ENCODE data around the gene DCUN1D3. TPM values are rescaled to one million over a fixed set of nuclear protein-coding genes. Genes with fewer than 3 reads are reported as not detected.

The DCUN1D3 gene
- total RNA-seq, 1 experiment from 2014 or later: 16.4 TPM

DNA sequence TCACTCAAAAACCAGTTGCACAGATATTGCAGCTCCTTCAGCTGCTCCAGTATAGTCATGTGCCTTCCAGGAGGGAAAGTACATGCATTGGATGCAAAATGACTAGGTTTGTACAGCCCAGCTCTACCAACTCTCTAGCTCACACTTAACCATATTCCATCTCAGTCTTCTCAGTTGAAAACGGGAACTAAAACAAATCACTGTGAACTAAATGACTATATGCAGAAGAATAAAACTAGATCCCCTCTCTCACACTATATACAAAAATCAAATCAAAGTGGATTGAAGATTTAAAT is 24.9 kb downstream of the DCUN1D3 start (continued):
- TF ChIP-seq, protein P1, sequence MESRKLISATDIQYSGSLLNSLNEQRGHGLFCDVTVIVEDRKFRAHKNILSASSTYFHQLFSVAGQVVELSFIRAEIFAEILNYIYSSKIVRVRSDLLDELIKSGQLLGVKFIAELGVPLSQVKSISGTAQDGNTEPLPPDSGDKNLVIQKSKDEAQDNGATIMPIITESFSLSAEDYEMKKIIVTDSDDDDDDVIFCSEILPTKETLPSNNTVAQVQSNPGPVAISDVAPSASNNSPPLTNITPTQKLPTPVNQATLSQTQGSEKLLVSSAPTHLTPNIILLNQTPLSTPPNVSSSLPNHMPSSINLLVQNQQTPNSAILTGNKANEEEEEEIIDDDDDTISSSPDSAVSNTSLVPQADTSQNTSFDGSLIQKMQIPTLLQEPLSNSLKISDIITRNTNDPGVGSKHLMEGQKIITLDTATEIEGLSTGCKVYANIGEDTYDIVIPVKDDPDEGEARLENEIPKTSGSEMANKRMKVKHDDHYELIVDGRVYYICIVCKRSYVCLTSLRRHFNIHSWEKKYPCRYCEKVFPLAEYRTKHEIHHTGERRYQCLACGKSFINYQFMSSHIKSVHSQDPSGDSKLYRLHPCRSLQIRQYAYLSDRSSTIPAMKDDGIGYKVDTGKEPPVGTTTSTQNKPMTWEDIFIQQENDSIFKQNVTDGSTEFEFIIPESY (IDR thresholded peaks at IDR 0.05; ENCODE audit: extremely low read depth, insufficient replicate concordance, low read length): no peak
- TF ChIP-seq, protein P2, sequence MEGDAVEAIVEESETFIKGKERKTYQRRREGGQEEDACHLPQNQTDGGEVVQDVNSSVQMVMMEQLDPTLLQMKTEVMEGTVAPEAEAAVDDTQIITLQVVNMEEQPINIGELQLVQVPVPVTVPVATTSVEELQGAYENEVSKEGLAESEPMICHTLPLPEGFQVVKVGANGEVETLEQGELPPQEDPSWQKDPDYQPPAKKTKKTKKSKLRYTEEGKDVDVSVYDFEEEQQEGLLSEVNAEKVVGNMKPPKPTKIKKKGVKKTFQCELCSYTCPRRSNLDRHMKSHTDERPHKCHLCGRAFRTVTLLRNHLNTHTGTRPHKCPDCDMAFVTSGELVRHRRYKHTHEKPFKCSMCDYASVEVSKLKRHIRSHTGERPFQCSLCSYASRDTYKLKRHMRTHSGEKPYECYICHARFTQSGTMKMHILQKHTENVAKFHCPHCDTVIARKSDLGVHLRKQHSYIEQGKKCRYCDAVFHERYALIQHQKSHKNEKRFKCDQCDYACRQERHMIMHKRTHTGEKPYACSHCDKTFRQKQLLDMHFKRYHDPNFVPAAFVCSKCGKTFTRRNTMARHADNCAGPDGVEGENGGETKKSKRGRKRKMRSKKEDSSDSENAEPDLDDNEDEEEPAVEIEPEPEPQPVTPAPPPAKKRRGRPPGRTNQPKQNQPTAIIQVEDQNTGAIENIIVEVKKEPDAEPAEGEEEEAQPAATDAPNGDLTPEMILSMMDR (IDR thresholded peaks at IDR 0.05 in 2 of 3, conservative IDR thresholded peaks at IDR 0.05 in 1 of 3; ENCODE audit: borderline replicate concordance in 1 of 3, insufficient read depth in 1 of 3, low read depth in 2 of 3, low read length in 2 of 3): no peak
- TF ChIP-seq TCF7L2 (IDR thresholded peaks at IDR 0.05; ENCODE audit: borderline replicate concordance, extremely low read depth, insufficient read depth, insufficient read length): no peak
- no peak for TF ChIP-seq FOSL1 (IDR thresholded peaks at IDR 0.05; ENCODE audit: low read depth)
- no peak for TF ChIP-seq JUND (IDR thresholded peaks at IDR 0.05)

DNA sequence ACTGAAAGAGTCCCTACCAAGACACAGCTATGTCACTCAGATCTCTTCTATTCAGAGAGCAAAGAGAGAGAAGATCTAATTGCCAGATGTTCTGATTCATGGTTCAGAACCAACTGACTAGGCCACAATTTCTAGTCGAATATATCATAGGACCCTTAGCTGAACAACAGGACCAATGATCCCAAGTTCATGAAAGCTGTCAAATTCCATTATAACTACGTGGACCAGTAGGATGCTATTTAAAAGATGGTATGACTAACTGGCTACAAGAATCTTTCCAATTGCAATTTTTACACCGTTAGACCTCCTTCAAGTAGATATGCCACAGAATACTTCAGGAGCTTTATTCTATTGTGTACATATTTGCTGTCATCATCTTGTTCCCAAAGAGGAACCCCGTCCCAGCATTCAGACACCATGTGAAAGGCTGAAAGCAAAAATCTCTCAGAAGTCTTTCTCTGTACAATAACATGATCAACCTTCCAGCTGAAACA is 26.0 kb downstream of the DCUN1D3 start:
- Histone ChIP-seq H4K20me1 (ENCODE audit: insufficient read depth) (no peaks in the 10 kb centered on the region), H3K36me3 (ENCODE audit: control insufficient read depth in 1 of 2, insufficient read depth in 2 of 2, low read length in 2 of 2) (no peaks in the 10 kb centered on the region), H3K9me3 (ENCODE audit: control insufficient read depth in 1 of 2, insufficient read depth in 1 of 2, low read depth in 1 of 2, low read length in 2 of 2) (no peaks in the 10 kb centered on the region), H3K4me1 (ENCODE audit: control insufficient read depth in 1 of 2, insufficient read depth in 2 of 2, low read length in 2 of 2) (peaks cover 27 to 36% of the 10 kb centered on the region in 2 experiments), H3K27ac (ENCODE audit: low read depth, low read length) (no peak overlapping the region), H3K27me3 (ENCODE audit: insufficient read depth, low read length) (no peaks in the 10 kb centered on the region), H3K9me2 (ENCODE audit: insufficient read depth) (no peaks in the 10 kb centered on the region), H3K79me2 (ENCODE audit: insufficient read depth, low read length) (peaks cover 90% of the 10 kb centered on the region), H3K9ac (ENCODE audit: low read length) (no peak overlapping the region), H2AFZ (ENCODE audit: low read depth, low read length, poor library complexity, severe bottlenecking) (no peak overlapping the region), H3K4me2 (ENCODE audit: low read length) (no peak overlapping the region), H3K4me3 (replicated peaks in 1 of 2; ENCODE audit: low read depth in 1 of 2, low read length in 2 of 2) (no peak overlapping the region)
- BruUV-seq (replicated peaks): no TSS peak
- RAD21 ChIA-PET (ENCODE audit: low non-redundant PET in 1 of 2, low total read pairs in 2 of 2, uncharacterized antibody in 2 of 2, unreplicated experiment in 2 of 2): no interaction called here
- CTCF ChIA-PET: interaction anchor here (1.1 to 1.8 kb wide), 4 partner anchors 7 to 24 kb away, joined by 3 to 9 read pairs (median 4); no protein-coding TSS in a partner anchor
- intact Hi-C loops (cut with micrococcal nuclease): no loop called here
- POLR2A ChIA-PET: interaction anchor here (1.0 to 1.5 kb wide), 2 partner anchors 8 to 23 kb away, joined by 4 to 6 read pairs; no protein-coding TSS in a partner anchor
- DNase-seq (ENCODE audit: low read depth, low spot score): no peak
- ATAC-seq: no peak
- TF ChIP-seq CBX3 (IDR thresholded peaks at IDR 0.05; ENCODE audit: low read depth) (no peak), SP1 (IDR thresholded peaks at IDR 0.05; ENCODE audit: low read depth) (no peak), RAD21 (IDR thresholded peaks at IDR 0.05; ENCODE audit: low read depth) (no peak), TCF7L2 (IDR thresholded peaks at IDR 0.05; ENCODE audit: borderline replicate concordance, extremely low read depth, insufficient read depth, insufficient read length) (no peak), ELF1 (IDR thresholded peaks at IDR 0.05; ENCODE audit: borderline replicate concordance, low read depth) (no peak), ZNF274 (IDR thresholded peaks at IDR 0.05; ENCODE audit: low read depth, low read length) (no peak), SIN3A (IDR thresholded peaks at IDR 0.05; ENCODE audit: low read depth) (no peak), ZFX (IDR thresholded peaks at IDR 0.05) (no peak), YY1 (IDR thresholded peaks at IDR 0.05; ENCODE audit: extremely low read depth, insufficient replicate concordance, low read depth, low read length) (no peak), JUND (IDR thresholded peaks at IDR 0.05) (no peak), CEBPB (IDR thresholded peaks at IDR 0.05; ENCODE audit: low read depth) (no peak)
- TF ChIP-seq, protein P1 (IDR thresholded peaks at IDR 0.05; ENCODE audit: extremely low read depth, insufficient replicate concordance, low read length): no peak
- TF ChIP-seq, protein P3, sequence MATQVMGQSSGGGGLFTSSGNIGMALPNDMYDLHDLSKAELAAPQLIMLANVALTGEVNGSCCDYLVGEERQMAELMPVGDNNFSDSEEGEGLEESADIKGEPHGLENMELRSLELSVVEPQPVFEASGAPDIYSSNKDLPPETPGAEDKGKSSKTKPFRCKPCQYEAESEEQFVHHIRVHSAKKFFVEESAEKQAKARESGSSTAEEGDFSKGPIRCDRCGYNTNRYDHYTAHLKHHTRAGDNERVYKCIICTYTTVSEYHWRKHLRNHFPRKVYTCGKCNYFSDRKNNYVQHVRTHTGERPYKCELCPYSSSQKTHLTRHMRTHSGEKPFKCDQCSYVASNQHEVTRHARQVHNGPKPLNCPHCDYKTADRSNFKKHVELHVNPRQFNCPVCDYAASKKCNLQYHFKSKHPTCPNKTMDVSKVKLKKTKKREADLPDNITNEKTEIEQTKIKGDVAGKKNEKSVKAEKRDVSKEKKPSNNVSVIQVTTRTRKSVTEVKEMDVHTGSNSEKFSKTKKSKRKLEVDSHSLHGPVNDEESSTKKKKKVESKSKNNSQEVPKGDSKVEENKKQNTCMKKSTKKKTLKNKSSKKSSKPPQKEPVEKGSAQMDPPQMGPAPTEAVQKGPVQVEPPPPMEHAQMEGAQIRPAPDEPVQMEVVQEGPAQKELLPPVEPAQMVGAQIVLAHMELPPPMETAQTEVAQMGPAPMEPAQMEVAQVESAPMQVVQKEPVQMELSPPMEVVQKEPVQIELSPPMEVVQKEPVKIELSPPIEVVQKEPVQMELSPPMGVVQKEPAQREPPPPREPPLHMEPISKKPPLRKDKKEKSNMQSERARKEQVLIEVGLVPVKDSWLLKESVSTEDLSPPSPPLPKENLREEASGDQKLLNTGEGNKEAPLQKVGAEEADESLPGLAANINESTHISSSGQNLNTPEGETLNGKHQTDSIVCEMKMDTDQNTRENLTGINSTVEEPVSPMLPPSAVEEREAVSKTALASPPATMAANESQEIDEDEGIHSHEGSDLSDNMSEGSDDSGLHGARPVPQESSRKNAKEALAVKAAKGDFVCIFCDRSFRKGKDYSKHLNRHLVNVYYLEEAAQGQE (IDR thresholded peaks at IDR 0.05; ENCODE audit: low read depth): no peak
